Uterus (tissue), 2 donors: ENCODE results near the gene RARRES2.

Experiments used
- POLR2A ChIP-seq, 2 donors: fragments of 450-650 bp; IDR thresholded peaks; one replicate each; pipeline ENCODE4 v1.6.1; 2016; ENCODE audit warnings: antibody characterized with exemption in 2 of 2, mild to moderate bottlenecking in 1 of 2, moderate library complexity in 1 of 2
- TF ChIP-seq, protein P1 (sequence below), 4 experiments: fragments of 200-600 bp in 2 of 4; fragments of 450-650 bp in 2 of 4; sonication (generic) in 2 of 4; IDR thresholded peaks; one replicate each; pipeline ENCODE4 v1.5.1; 2016 to 2019; ENCODE audit warnings: antibody characterized with exemption in 4 of 4, mild to moderate bottlenecking in 2 of 4, moderate library complexity in 1 of 4

DNA sequence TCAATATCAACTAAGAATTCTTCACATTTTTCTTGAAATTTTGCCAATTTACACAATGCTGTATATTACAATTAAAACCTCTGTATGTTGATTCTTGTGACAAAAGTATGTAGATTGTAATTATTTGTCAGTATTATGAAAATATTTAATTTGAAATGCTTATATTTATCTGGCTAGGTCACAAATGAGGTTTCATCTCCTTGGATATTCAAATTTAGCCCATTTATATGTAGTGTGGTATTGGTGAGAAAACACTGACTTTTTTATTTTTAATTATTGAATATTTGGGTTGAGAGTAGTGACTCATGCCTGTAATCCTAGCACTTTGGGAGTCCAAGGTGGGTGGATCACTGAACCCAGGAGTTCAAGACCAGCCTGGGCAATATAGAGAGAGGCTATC lies 2.9 kb upstream of the RARRES2 start:
- TF ChIP-seq, protein P1, sequence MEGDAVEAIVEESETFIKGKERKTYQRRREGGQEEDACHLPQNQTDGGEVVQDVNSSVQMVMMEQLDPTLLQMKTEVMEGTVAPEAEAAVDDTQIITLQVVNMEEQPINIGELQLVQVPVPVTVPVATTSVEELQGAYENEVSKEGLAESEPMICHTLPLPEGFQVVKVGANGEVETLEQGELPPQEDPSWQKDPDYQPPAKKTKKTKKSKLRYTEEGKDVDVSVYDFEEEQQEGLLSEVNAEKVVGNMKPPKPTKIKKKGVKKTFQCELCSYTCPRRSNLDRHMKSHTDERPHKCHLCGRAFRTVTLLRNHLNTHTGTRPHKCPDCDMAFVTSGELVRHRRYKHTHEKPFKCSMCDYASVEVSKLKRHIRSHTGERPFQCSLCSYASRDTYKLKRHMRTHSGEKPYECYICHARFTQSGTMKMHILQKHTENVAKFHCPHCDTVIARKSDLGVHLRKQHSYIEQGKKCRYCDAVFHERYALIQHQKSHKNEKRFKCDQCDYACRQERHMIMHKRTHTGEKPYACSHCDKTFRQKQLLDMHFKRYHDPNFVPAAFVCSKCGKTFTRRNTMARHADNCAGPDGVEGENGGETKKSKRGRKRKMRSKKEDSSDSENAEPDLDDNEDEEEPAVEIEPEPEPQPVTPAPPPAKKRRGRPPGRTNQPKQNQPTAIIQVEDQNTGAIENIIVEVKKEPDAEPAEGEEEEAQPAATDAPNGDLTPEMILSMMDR (IDR thresholded peaks at IDR 0.05): no peak
- TF ChIP-seq POLR2A (IDR thresholded peaks at IDR 0.05): no peak
